SK-N-SH (cell line): Measurements from ENCODE around the gene TMEM134. TPM values are rescaled to one million over a fixed set of nuclear protein-coding genes. Genes with fewer than 3 reads are reported as not detected.

Experiments used
- CTCF ChIA-PET: fragments of 300-600, 350-600 bp; formaldehyde crosslinking; extraction: SDS; loops from one replicate; lab custom pipeline; 2021; lab: Yijun Ruan, JAX
- POLR2A ChIA-PET: fragments of 350-600 bp; sonication (Branson Sonifier 250); formaldehyde crosslinking; extraction: SDS; loops from one replicate; lab custom pipeline; 2020; ENCODE audit warnings: antibody characterized with exemption, inconsistent platforms; lab: Yijun Ruan, JAX
- DNase-seq: peaks from one replicate; pipeline ENCODE4 v3.0.0; 2012
- H2AFZ ChIP-seq: fragments of 200-600 bp; sonication (generic); 2 replicates; pipeline ENCODE4 v1.8.1; 2016; ENCODE audit warnings: antibody characterized with exemption, mild to moderate bottlenecking, low read depth
- H3F3A ChIP-seq: fragments of 200-600 bp; sonication (generic); replicated peaks from 2 replicates; pipeline ENCODE3; 2016; ENCODE audit warnings: antibody characterized with exemption, mild to moderate bottlenecking; ENCODE audit not compliant: insufficient read depth
- H3K27ac ChIP-seq, 2 experiments: fragments of 200-500 bp in 1 of 2; fragments of 200-600 bp in 1 of 2; sonication (Bioruptor generic) in 1 of 2; sonication (generic), shearing (Covaris generic) in 1 of 2; 2 replicates each; pipeline versions ENCODE4 v1.5.1 to v1.6.1; 2014 to 2016; ENCODE audit warnings: low read depth in 2 of 2, inconsistent platforms in 1 of 2, low read length in 1 of 2, mild to moderate bottlenecking in 1 of 2, mixed read lengths in 1 of 2
- H3K27me3 ChIP-seq: fragments of 200-600 bp; sonication (generic), shearing (Covaris generic); 2 replicates; pipeline ENCODE4 v1.6.1; 2016; ENCODE audit warnings: mixed run types; ENCODE audit not compliant: insufficient read depth
- H3K36me3 ChIP-seq, 2 experiments: fragments of 200-500 bp in 1 of 2; fragments of 200-600 bp in 1 of 2; sonication (Bioruptor generic) in 1 of 2; sonication (generic) in 1 of 2; replicated peaks in 1 of 2; 2 replicates each; pipeline versions ENCODE3 to v1.5.1; 2014 to 2016; ENCODE audit warnings: low read length in 1 of 2, mild to moderate bottlenecking in 1 of 2; ENCODE audit not compliant: insufficient read depth in 2 of 2, control insufficient read depth in 1 of 2
- H3K4me1 ChIP-seq, 2 experiments: fragments of 200-500 bp in 1 of 2; fragments of 200-600 bp in 1 of 2; sonication (Bioruptor generic) in 1 of 2; sonication (generic), shearing (Covaris generic) in 1 of 2; 2 replicates each; pipeline versions ENCODE4 v1.5.1 to v1.6.1; 2014 to 2016; ENCODE audit warnings: low read depth in 1 of 2, low read length in 1 of 2, mixed run types in 1 of 2; ENCODE audit not compliant: insufficient read depth in 2 of 2, control insufficient read depth in 1 of 2
- H3K4me2 ChIP-seq: fragments of 200-600 bp; sonication (generic), shearing (Covaris generic); 2 replicates; pipeline ENCODE4 v1.6.1; 2017; ENCODE audit warnings: mixed run types
- H3K4me3 ChIP-seq, 2 experiments: fragments of 200-500 bp in 1 of 2; fragments of 200-600 bp in 1 of 2; sonication (Bioruptor generic) in 1 of 2; sonication (generic), shearing (Covaris generic) in 1 of 2; 2 replicates each; pipeline versions ENCODE4 v1.5.1 to v1.8.1; 2014 to 2016; ENCODE audit warnings: low read depth in 2 of 2, inconsistent platforms in 1 of 2, low read length in 1 of 2, mild to moderate bottlenecking in 1 of 2, mixed read lengths in 1 of 2, moderate library complexity in 1 of 2
- H3K79me2 ChIP-seq: fragments of 200-600 bp; sonication (generic); 2 replicates; pipeline ENCODE4 v1.8.1; 2017; ENCODE audit warnings: mild to moderate bottlenecking; ENCODE audit not compliant: insufficient read depth
- H3K9ac ChIP-seq: fragments of 200-600 bp; sonication (generic); 2 replicates; pipeline ENCODE4 v1.6.1; 2017; ENCODE audit warnings: mixed run types
- H3K9me2 ChIP-seq: fragments of 200-600 bp; sonication (generic); 2 replicates; pipeline ENCODE4 v1.6.1; 2017; ENCODE audit warnings: mixed run types
- H3K9me3 ChIP-seq: fragments of 200-600 bp; sonication (generic); 2 replicates; pipeline ENCODE4 v1.6.1; 2017; ENCODE audit warnings: mixed run types, mild to moderate bottlenecking, moderate library complexity
- H4K20me1 ChIP-seq: fragments of 200-600 bp; sonication (generic); 2 replicates; pipeline ENCODE4 v1.6.1; 2017; ENCODE audit warnings: mild to moderate bottlenecking, mixed run types; ENCODE audit not compliant: insufficient read depth
- CHD2 ChIP-seq: fragments of 150-350 bp; IDR thresholded peaks from 2 replicates; pipeline ENCODE4 v1.6.1; 2018; ENCODE audit warnings: low read length; ENCODE audit not compliant: partially characterized antibody
- CTCF ChIP-seq: fragments of 200-600 bp; sonication (generic); IDR thresholded peaks from 2 replicates; pipeline ENCODE4 v1.6.1; 2017; ENCODE audit warnings: antibody characterized with exemption, mild to moderate bottlenecking, moderate library complexity
- EZH2phosphoT487 ChIP-seq: fragments of 200-600 bp; sonication (generic); IDR thresholded peaks from 2 replicates; pipeline ENCODE4 v1.6.1; 2017; ENCODE audit warnings: low read depth, mixed run types, mild to moderate bottlenecking, antibody characterized with exemption, moderate library complexity, borderline replicate concordance
- FOSL2 ChIP-seq: IDR thresholded peaks from 2 replicates; pipeline ENCODE4 v1.4.0; 2012; ENCODE audit warnings: low read depth, mild to moderate bottlenecking, moderate library complexity, borderline replicate concordance
- FOXJ3 ChIP-seq: sonication (generic); formaldehyde crosslinking; IDR thresholded peaks from 2 replicates; pipeline ENCODE4 v1.5.1; 2020; ENCODE audit warnings: mild to moderate bottlenecking, missing genetic modification reagents
- GATA2 ChIP-seq: sonication (generic); formaldehyde crosslinking; IDR thresholded peaks from 2 replicates; pipeline ENCODE4 v1.5.0; 2020; ENCODE audit warnings: mild to moderate bottlenecking, missing genetic modification reagents
- JUND ChIP-seq: IDR thresholded peaks from 2 replicates; pipeline ENCODE4 v1.4.0; 2012
- MEF2A ChIP-seq: IDR thresholded peaks from 2 replicates; pipeline ENCODE4 v1.4.0; 2012; ENCODE audit warnings: low read depth, borderline replicate concordance
- MXI1 ChIP-seq: IDR thresholded peaks from 2 replicates; pipeline ENCODE4 v1.6.1; 2012; ENCODE audit warnings: mild to moderate bottlenecking, low read depth, low read length, improper control_type of control experiment
- NRF1 ChIP-seq: IDR thresholded peaks from 2 replicates; pipeline ENCODE4 v1.6.1; 2012; ENCODE audit warnings: low read depth, mild to moderate bottlenecking, low read length
- POLR2AphosphoS5 ChIP-seq: IDR thresholded peaks from 2 replicates; pipeline ENCODE4 v1.6.1; 2012; ENCODE audit warnings: low read depth, low read length
- RAD21 ChIP-seq: IDR thresholded peaks from 2 replicates; pipeline ENCODE4 v1.6.1; 2012; ENCODE audit warnings: mild to moderate bottlenecking, low read length
- RCOR1 ChIP-seq: fragments of 150-350 bp; IDR thresholded peaks from 2 replicates; pipeline ENCODE4 v1.6.1; 2017; ENCODE audit warnings: antibody characterized with exemption, low read length
- REST ChIP-seq: IDR thresholded peaks from 2 replicates; pipeline ENCODE4 v1.6.1; 2012; ENCODE audit warnings: mild to moderate bottlenecking, low read depth, low read length, moderate library complexity
- RFX5 ChIP-seq: IDR thresholded peaks from 2 replicates; pipeline ENCODE4 v1.6.1; 2012; ENCODE audit warnings: mild to moderate bottlenecking, improper control_type of control experiment, low read length
- SIN3A ChIP-seq: IDR thresholded peaks from 2 replicates; pipeline ENCODE4 v1.6.1; 2012; ENCODE audit warnings: low read depth, mild to moderate bottlenecking, low read length, moderate library complexity, borderline replicate concordance
- SMC3 ChIP-seq: IDR thresholded peaks from 2 replicates; pipeline ENCODE4 v1.6.1; 2012; ENCODE audit warnings: low read depth, low read length, improper control_type of control experiment
- TCF12 ChIP-seq: IDR thresholded peaks from 2 replicates; pipeline ENCODE4 v1.4.0; 2012
- TEAD4 ChIP-seq: IDR thresholded peaks from 2 replicates; pipeline ENCODE4 v1.4.0; 2012; ENCODE audit warnings: mild to moderate bottlenecking, borderline replicate concordance; ENCODE audit not compliant: insufficient read depth
- WGBS: methylation state at CpG from one replicate; pipeline ENCODE4 v1.1.6; 2017; ENCODE audit warnings: low lambda C conversion rate; 5-methylcytosine and 5-hydroxymethylcytosine counted together
- polyA plus RNA-seq, 3 experiments: library from polyadenylated mRNA; depleted of rRNA; stranded (reverse); fragments of >200 nt; gene quantifications; 2 replicates each; pipeline ENCODE4 v1.2.3, GENCODE V29; 2012
- TF ChIP-seq, protein P1 (sequence below): fragments of 150-350 bp; IDR thresholded peaks from 2 replicates; pipeline ENCODE4 v1.6.1; 2017; ENCODE audit warnings: antibody characterized with exemption, low read length, low read depth, borderline replicate concordance
- TF ChIP-seq, protein P2 (sequence below): IDR thresholded peaks from 2 replicates; pipeline ENCODE4; 2012
- TF ChIP-seq, protein P3 (sequence below): IDR thresholded peaks from 2 replicates; pipeline ENCODE4 v1.4.0; 2012; ENCODE audit warnings: low read depth, borderline replicate concordance
- TF ChIP-seq, protein P4 (sequence below): IDR thresholded peaks from 2 replicates; pipeline ENCODE4 v1.4.0; 2012; ENCODE audit warnings: low read depth, borderline replicate concordance

The TMEM134 gene
- polyA plus RNA-seq, 1 of the 3 experiments (the other 2 are of a cell fraction), result 132 TPM

- POLR2A ChIA-PET, result interaction anchor here (1.4 kb wide), 1 partner anchor 106 kb away, joined by 5 read pairs; the partner anchor contains the start of gene PPP1CA
- peaks cover 22% of the 10 kb centered on the region for H3F3A ChIP-seq
- WGBS, result 3% methylated on average over 22 of the region's 57 CpGs
- H3K27ac ChIP-seq, result peak within 1 kb of the TSS; percentile 89 to 96
- peak within 1 kb of the TSS; percentile 95 for H3K4me2 ChIP-seq
- H2AFZ ChIP-seq, result peak within 1 kb of the TSS; percentile 81
- peaks cover 0 to 6% of the 10 kb centered on the region in 2 experiments for H3K36me3 ChIP-seq
- peak within 1 kb of the TSS; percentile 68 to 89 for H3K4me3 ChIP-seq
- H3K9me3 ChIP-seq, result no peaks in the 10 kb centered on the region
- H4K20me1 ChIP-seq, result peaks cover 9% of the 10 kb centered on the region
- CTCF ChIA-PET, result interaction anchor here (1.1 kb wide), 1 partner anchor 15 kb away, joined by 3 read pairs; no protein-coding TSS in a partner anchor
- H3K9ac ChIP-seq, result peak within 1 kb of the TSS; percentile 77
- H3K9me2 ChIP-seq, result no peaks in the 10 kb centered on the region
- no peaks in the 10 kb centered on the region; the same call in 1 of the 2 replicates for H3K27me3 ChIP-seq
- H3K79me2 ChIP-seq, result peaks cover 26% of the 10 kb centered on the region
- peak; percentile 97 for DNase-seq
- H3K4me1 ChIP-seq, result peaks cover 10 to 36% of the 10 kb centered on the region in 2 experiments
- TF ChIP-seq EZH2phosphoT487 (no peak), POLR2AphosphoS5 (no peak; the same call in 1 of the 2 replicates), FOSL2 (no peak), RFX5 (peak; percentile 84), SIN3A (peak; percentile 56; the same call in 1 of the 2 replicates), TCF12 (no peak), CTCF (no peak), RCOR1 (peak; percentile 40; the same call in 1 of the 2 replicates), CHD2 (peak; percentile 91), JUND (no peak), FOXJ3 (CRISPR knock-in tag) (no peak), NRF1 (no peak), REST (no peak), MXI1 (no peak), RAD21 (no peak), GATA2 (CRISPR knock-in tag) (no peak), MEF2A (no peak), SMC3 (no peak), TEAD4 (no peak)
- TF ChIP-seq, protein P1, sequence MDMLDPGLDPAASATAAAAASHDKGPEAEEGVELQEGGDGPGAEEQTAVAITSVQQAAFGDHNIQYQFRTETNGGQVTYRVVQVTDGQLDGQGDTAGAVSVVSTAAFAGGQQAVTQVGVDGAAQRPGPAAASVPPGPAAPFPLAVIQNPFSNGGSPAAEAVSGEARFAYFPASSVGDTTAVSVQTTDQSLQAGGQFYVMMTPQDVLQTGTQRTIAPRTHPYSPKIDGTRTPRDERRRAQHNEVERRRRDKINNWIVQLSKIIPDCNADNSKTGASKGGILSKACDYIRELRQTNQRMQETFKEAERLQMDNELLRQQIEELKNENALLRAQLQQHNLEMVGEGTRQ, result no peak
- TF ChIP-seq, protein P2, sequence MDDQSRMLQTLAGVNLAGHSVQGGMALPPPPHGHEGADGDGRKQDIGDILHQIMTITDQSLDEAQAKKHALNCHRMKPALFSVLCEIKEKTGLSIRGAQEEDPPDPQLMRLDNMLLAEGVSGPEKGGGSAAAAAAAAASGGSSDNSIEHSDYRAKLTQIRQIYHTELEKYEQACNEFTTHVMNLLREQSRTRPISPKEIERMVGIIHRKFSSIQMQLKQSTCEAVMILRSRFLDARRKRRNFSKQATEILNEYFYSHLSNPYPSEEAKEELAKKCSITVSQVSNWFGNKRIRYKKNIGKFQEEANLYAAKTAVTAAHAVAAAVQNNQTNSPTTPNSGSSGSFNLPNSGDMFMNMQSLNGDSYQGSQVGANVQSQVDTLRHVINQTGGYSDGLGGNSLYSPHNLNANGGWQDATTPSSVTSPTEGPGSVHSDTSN, result peak; percentile 99
- TF ChIP-seq, protein P3, sequence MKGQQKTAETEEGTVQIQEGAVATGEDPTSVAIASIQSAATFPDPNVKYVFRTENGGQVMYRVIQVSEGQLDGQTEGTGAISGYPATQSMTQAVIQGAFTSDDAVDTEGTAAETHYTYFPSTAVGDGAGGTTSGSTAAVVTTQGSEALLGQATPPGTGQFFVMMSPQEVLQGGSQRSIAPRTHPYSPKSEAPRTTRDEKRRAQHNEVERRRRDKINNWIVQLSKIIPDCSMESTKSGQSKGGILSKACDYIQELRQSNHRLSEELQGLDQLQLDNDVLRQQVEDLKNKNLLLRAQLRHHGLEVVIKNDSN, result no peak
- TF ChIP-seq, protein P4, sequence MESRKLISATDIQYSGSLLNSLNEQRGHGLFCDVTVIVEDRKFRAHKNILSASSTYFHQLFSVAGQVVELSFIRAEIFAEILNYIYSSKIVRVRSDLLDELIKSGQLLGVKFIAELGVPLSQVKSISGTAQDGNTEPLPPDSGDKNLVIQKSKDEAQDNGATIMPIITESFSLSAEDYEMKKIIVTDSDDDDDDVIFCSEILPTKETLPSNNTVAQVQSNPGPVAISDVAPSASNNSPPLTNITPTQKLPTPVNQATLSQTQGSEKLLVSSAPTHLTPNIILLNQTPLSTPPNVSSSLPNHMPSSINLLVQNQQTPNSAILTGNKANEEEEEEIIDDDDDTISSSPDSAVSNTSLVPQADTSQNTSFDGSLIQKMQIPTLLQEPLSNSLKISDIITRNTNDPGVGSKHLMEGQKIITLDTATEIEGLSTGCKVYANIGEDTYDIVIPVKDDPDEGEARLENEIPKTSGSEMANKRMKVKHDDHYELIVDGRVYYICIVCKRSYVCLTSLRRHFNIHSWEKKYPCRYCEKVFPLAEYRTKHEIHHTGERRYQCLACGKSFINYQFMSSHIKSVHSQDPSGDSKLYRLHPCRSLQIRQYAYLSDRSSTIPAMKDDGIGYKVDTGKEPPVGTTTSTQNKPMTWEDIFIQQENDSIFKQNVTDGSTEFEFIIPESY, result no peak
Observed at GRCh38 chr11:67507864-67508485, 38.9 kb upstream of the TMEM134 start, which contains the start of gene CDK2AP2. Gene CDK2AP2, minus strand, starts transcription at chr11:67508162. Its CDS starts 80 bp downstream, at chr11:67508082.
